PC-3 (cell line): ENCODE measurements around the gene CLASP1. TPM values are rescaled to one million over a fixed set of nuclear protein-coding genes. Genes with fewer than 3 reads are reported as not detected.
"Not testable (repeated sequence)": the region's sequence is repeated elsewhere in the genome, so short reads cannot be mapped to it uniquely, and the experiment has no call there.

Experiments used
- ATAC-seq: fragments of 200-7000 bp; cut with Tn5 transposase; 2 replicates; pipeline ENCODE4 v1.9.1; 2020; ENCODE audit warnings: mild to moderate bottlenecking, moderate library complexity
- BruUV-seq: library from RNA; stranded (reverse); fragments of 400-500 nt; replicated peaks from 2 replicates; lab custom pipeline; 2021; lab: Mats Ljungman, UMichigan
- CTCF ChIA-PET: fragments of 300-600 bp; sonication (Branson Sonifier 250); formaldehyde crosslinking; loops from one replicate; lab custom pipeline; 2022; ENCODE audit warnings: antibody characterized with exemption; lab: Charles Lee
- POLR2A ChIA-PET: fragments of 300-600 bp; sonication (Branson Sonifier 250); formaldehyde crosslinking; loops from one replicate; lab custom pipeline; 2022; ENCODE audit warnings: antibody characterized with exemption; ENCODE audit not compliant: unreplicated experiment; lab: Charles Lee
- DNase-seq: peaks from one replicate; pipeline ENCODE4 v3.0.0-alpha.2; 2015
- H2AFZ ChIP-seq: fragments of 300-600 bp; sonication (generic); 2 replicates; pipeline ENCODE4 v1.6.0; 2016; ENCODE audit warnings: antibody characterized with exemption, low read length
- H3F3A ChIP-seq: fragments of 300-600 bp; sonication (generic); one replicate; pipeline ENCODE4 v1.6.0; 2017; ENCODE audit warnings: antibody characterized with exemption, low read length, control low read depth, mild to moderate bottlenecking; ENCODE audit not compliant: unreplicated experiment
- H3K27ac ChIP-seq: fragments of 300-600 bp; sonication (generic); 2 replicates; pipeline ENCODE4 v1.5.1; 2016; ENCODE audit warnings: mild to moderate bottlenecking, low read length
- H3K27me3 ChIP-seq: fragments of 300-600 bp; sonication (generic); 2 replicates; pipeline ENCODE4 v1.6.1; 2016; ENCODE audit warnings: low read length, mixed read lengths
- H3K36me3 ChIP-seq: fragments of 300-600 bp; sonication (generic); 2 replicates; pipeline ENCODE4 v1.6.1; 2016; ENCODE audit warnings: low read depth, mixed run types, low read length, mixed read lengths
- H3K4me1 ChIP-seq: fragments of 300-600 bp; sonication (generic); 2 replicates; pipeline ENCODE4 v1.5.1; 2016; ENCODE audit warnings: low read length; ENCODE audit not compliant: insufficient read depth
- H3K4me2 ChIP-seq: fragments of 300-600 bp; sonication (generic); 2 replicates; pipeline ENCODE4 v1.6.0; 2016; ENCODE audit warnings: low read length
- H3K4me3 ChIP-seq: fragments of 300-600 bp; sonication (generic); 2 replicates; pipeline ENCODE4 v1.5.1; 2016; ENCODE audit warnings: mild to moderate bottlenecking, low read length, mixed read lengths
- H3K79me2 ChIP-seq: fragments of 300-600 bp; sonication (generic); 2 replicates; pipeline ENCODE4 v1.6.1; 2017; ENCODE audit warnings: low read length, mixed read lengths
- H3K9ac ChIP-seq: fragments of 300-600 bp; sonication (generic); 2 replicates; pipeline ENCODE4 v1.6.0; 2016; ENCODE audit warnings: mild to moderate bottlenecking, low read length
- H3K9me2 ChIP-seq: fragments of 300-600 bp; sonication (generic); replicated peaks from 2 replicates; pipeline ENCODE4 v1.6.1; 2016; ENCODE audit warnings: mixed run types, low read length, mixed read lengths
- H3K9me3 ChIP-seq: fragments of 300-600 bp; sonication (generic); 2 replicates; pipeline ENCODE4 v1.6.1; 2016; ENCODE audit warnings: low read length, mixed read lengths
- H4K20me1 ChIP-seq: fragments of 300-600 bp; sonication (generic); 2 replicates; pipeline ENCODE4 v1.6.1; 2016; ENCODE audit warnings: low read length, mixed read lengths
- CTCF ChIP-seq: fragments of 300-600 bp; sonication (generic); conservative IDR thresholded peaks from 2 replicates; pipeline ENCODE4 v1.5.1; 2017; ENCODE audit warnings: antibody characterized with exemption, low read depth, mild to moderate bottlenecking, low read length
- EZH2 ChIP-seq: fragments of 300-600 bp; sonication (generic); IDR thresholded peaks from one replicate; pipeline ENCODE4 v1.6.1; 2017; ENCODE audit warnings: antibody characterized with exemption, mild to moderate bottlenecking, low read length; ENCODE audit not compliant: unreplicated experiment
- EZH2phosphoT487 ChIP-seq: fragments of 300-600 bp; sonication (generic); IDR thresholded peaks from 2 replicates; pipeline ENCODE4 v1.6.1; 2018; ENCODE audit warnings: mild to moderate bottlenecking, antibody characterized with exemption, low read length, borderline replicate concordance
- intact Hi-C: fragments of 100-400 bp; cut with micrococcal nuclease; formaldehyde crosslinking; loops from 2 replicates; pipeline ENCODE4 v1.9.0; 2023
- total RNA-seq: library from RNA; depleted of rRNA; stranded (reverse); fragments of >200 nt; gene quantifications from 2 replicates; pipeline ENCODE4 v1.2.3, GENCODE V29; 2014

CLASP1 gene
- total RNA-seq, 1 experiment from 2014 or later, result 24.3 TPM

GRCh38 chr2:121611730-121612705 lies 37.2 kb downstream of the CLASP1 start:
- Histone ChIP-seq H2AFZ (no peak overlapping the region), H3K36me3 (no peaks in the 10 kb centered on the region), H4K20me1 (no peaks in the 10 kb centered on the region; the same call in 1 of the 2 replicates), H3K27me3 (no peaks in the 10 kb centered on the region), H3K79me2 (peaks cover 33% of the 10 kb centered on the region), H3K4me1 (no peaks in the 10 kb centered on the region), H3K4me3 (no peak overlapping the region), H3K9me3 (no peaks in the 10 kb centered on the region), H3K9ac (no peak overlapping the region), H3K27ac (no peak overlapping the region), H3F3A (no peaks in the 10 kb centered on the region), H3K4me2 (no peak overlapping the region), H3K9me2 (no peaks in the 10 kb centered on the region)
- DNase-seq, result no peak
- TF ChIP-seq EZH2phosphoT487 (no peak), CTCF (no peak), EZH2 (no peak)
- POLR2A ChIA-PET, result interaction anchor here (0.9 kb wide), 1 partner anchor 12 kb away, joined by 7 read pairs; no protein-coding TSS in a partner anchor
- no peak for ATAC-seq
- CTCF ChIA-PET, result no interaction called here
- BruUV-seq, result no TSS peak
- intact Hi-C loops, result no loop called here

DNA sequence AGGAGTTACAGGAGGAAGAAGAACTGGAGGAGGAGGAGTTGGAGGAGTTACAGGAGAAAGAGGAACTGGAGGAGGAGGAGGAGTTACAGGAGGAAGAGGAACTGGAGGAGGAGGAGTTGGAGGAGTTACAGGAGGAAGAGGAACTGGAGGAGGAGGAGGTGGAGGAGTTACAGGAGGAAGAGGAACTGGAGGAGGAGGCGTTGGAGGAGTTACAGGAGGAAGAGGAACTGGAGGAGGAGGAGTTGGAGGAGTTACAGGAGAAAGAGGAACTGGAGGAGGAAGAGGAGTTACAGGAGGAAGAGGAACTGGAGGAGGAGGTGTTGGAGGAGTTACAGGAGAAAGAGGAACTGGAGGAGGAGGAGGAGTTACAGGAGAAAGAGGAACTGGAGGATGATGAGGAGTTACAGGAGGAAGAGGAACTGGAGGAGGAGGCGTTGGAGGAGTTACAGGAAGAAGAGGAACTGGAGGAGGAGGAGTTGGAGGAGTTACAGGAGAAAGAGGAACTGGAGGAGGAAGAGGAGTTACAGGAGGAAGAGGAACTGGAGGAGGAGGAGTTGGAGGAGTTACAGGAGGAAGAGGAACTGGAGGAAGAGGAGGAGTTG lies 38.1 kb downstream of the CLASP1 start:
- ATAC-seq, H3K4me3 ChIP-seq, POLR2A ChIA-PET, H3K4me1 ChIP-seq, H3K4me2 ChIP-seq, H3K9me2 ChIP-seq, H3K27me3 ChIP-seq, BruUV-seq, H3K9ac ChIP-seq, H4K20me1 ChIP-seq, H3K9me3 ChIP-seq, DNase-seq, H3F3A ChIP-seq, intact Hi-C loops, CTCF ChIA-PET, H3K36me3 ChIP-seq, H2AFZ ChIP-seq, H3K27ac ChIP-seq: not testable (repeated sequence)
- H3K79me2 ChIP-seq, result peaks cover 25% of the 10 kb centered on the region

DNA sequence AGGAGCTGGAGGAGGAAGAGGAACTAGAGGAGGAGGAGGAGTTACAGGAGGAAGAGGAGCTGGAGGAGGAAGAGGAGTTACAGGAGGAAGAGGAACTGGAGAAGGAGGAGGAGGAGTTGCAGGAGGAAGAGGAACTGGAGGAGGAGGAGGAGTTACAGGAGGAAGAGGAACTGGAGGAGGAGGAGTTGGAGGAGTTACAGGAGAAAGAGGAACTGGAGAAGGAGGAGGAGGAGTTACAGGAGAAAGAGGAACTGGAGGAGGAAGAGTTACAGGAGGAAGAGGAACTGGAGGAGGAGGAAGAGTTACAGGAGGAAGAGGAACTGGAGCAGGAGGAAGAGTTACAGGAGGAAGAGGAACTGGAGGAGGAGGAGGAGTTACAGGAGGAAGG lies 38.8 kb downstream of the CLASP1 start:
- H3K27ac ChIP-seq, H3K27me3 ChIP-seq, H2AFZ ChIP-seq, H3F3A ChIP-seq, intact Hi-C loops, H3K9ac ChIP-seq, POLR2A ChIA-PET, CTCF ChIA-PET, H3K4me1 ChIP-seq, ATAC-seq, H4K20me1 ChIP-seq, H3K9me2 ChIP-seq, H3K4me2 ChIP-seq, DNase-seq, H3K4me3 ChIP-seq, BruUV-seq, H3K36me3 ChIP-seq, H3K9me3 ChIP-seq: not testable (repeated sequence)
- H3K79me2 ChIP-seq, result peaks cover 25% of the 10 kb centered on the region
